Thyroid gland (tissue), 4 donors: Measurements from ENCODE around the gene SLC7A7.

Experiments
- CTCF ChIP-seq, 6 experiments: fragments of 200-600 bp in 3 of 6; fragments of 450-650 bp in 3 of 6; sonication (generic) in 3 of 6; IDR thresholded peaks; one replicate each; pipeline ENCODE4 v1.5.1; 2016 to 2019; ENCODE audit warnings: antibody characterized with exemption in 6 of 6, mild to moderate bottlenecking in 2 of 6, inconsistent platforms in 1 of 6, moderate library complexity in 1 of 6
- POLR2A ChIP-seq, 2 donors: fragments of 450-650 bp; IDR thresholded peaks; one replicate each; pipeline ENCODE4 v1.6.1; 2017; ENCODE audit warnings: antibody characterized with exemption in 2 of 2, mild to moderate bottlenecking in 2 of 2, moderate library complexity in 1 of 2

- TF ChIP-seq POLR2A (IDR thresholded peaks at IDR 0.05) (no peak), CTCF (IDR thresholded peaks at IDR 0.05) (no peak)
These were observed 75.8 kb downstream of the SLC7A7 start for GRCh38 chr14:22739423-22739822.
